Neural cell (in vitro differentiated cells): ENCODE results near the gene UBE2H. TPM values are rescaled to one million over a fixed set of nuclear protein-coding genes. Genes with fewer than 3 reads are reported as not detected.

Experiments used
- H2AFZ ChIP-seq: fragments of 200-600, 300-800 bp; sonication (generic), shearing (Covaris generic); 2 replicates; pipeline ENCODE4 v1.6.0; 2014; ENCODE audit warnings: low read depth, mild to moderate bottlenecking, antibody characterized with exemption, low read length, moderate library complexity
- H3F3A ChIP-seq: fragments of 200-600 bp; shearing (Covaris generic); 2 replicates; pipeline ENCODE4 v1.6.1; 2016; ENCODE audit warnings: mild to moderate bottlenecking, moderate library complexity, mixed read lengths, antibody characterized with exemption, low read length; ENCODE audit not compliant: insufficient read depth, poor library complexity, severe bottlenecking
- H3K27ac ChIP-seq: fragments of 200-600, 300-800 bp; sonication (generic), shearing (Covaris generic); 2 replicates; pipeline ENCODE4 v1.5.1; 2014; ENCODE audit warnings: mild to moderate bottlenecking, low read length, moderate library complexity
- H3K27me3 ChIP-seq: fragments of 300-800, 200-600 bp; sonication (generic), shearing (Covaris generic); 2 replicates; pipeline ENCODE4 v1.6.0; 2014; ENCODE audit warnings: mild to moderate bottlenecking, low read depth, low read length, moderate library complexity; ENCODE audit not compliant: insufficient read depth
- H3K36me3 ChIP-seq: fragments of 300-800, 200-600 bp; sonication (generic), shearing (Covaris generic); 2 replicates; pipeline ENCODE4 v1.5.1; 2014; ENCODE audit warnings: mild to moderate bottlenecking, antibody characterized with exemption, low read length, moderate library complexity; ENCODE audit not compliant: insufficient read depth
- H3K4me2 ChIP-seq: fragments of 300-800, 200-600 bp; sonication (generic), shearing (Covaris generic); 2 replicates; pipeline ENCODE4 v1.6.0; 2014; ENCODE audit warnings: mild to moderate bottlenecking, low read length
- H3K4me3 ChIP-seq: fragments of 300-800, 200-600 bp; sonication (generic), shearing (Covaris generic); 2 replicates; pipeline ENCODE4 v1.5.1; 2014; ENCODE audit warnings: mild to moderate bottlenecking, low read length, moderate library complexity
- H3K79me2 ChIP-seq: fragments of 200-600 bp; shearing (Covaris generic); replicated peaks from 2 replicates; pipeline ENCODE4 v1.6.0; 2014; ENCODE audit warnings: mild to moderate bottlenecking, low read length, moderate library complexity; ENCODE audit not compliant: insufficient read depth
- H3K9ac ChIP-seq: fragments of 300-800, 200-600 bp; sonication (generic), shearing (Covaris generic); 2 replicates; pipeline ENCODE4 v1.6.1; 2016; ENCODE audit warnings: mild to moderate bottlenecking, low read length, mixed read lengths
- H3K9me2 ChIP-seq: fragments of 200-600 bp; shearing (Covaris generic); 2 replicates; pipeline ENCODE4 v1.6.1; 2016; ENCODE audit warnings: mild to moderate bottlenecking, low read length, mixed read lengths; ENCODE audit not compliant: insufficient read depth
- H3K9me3 ChIP-seq: fragments of 200-600, 300-800 bp; sonication (generic), shearing (Covaris generic); 2 replicates; pipeline ENCODE4 v1.6.1; 2016; ENCODE audit warnings: mild to moderate bottlenecking, mixed run types, low read length, moderate library complexity, mixed read lengths
- H4K20me1 ChIP-seq: fragments of 200-600 bp; shearing (Covaris generic); 2 replicates; pipeline ENCODE4 v1.6.1; 2016; ENCODE audit warnings: mild to moderate bottlenecking, mixed run types; ENCODE audit not compliant: insufficient read depth
- EP300 ChIP-seq: fragments of 450-650 bp; conservative IDR thresholded peaks from 2 replicates; pipeline ENCODE4 v1.6.1; 2014; ENCODE audit warnings: antibody characterized with exemption, mild to moderate bottlenecking, moderate library complexity; ENCODE audit not compliant: poor library complexity, severe bottlenecking
- EZH2 ChIP-seq: fragments of 200-600, 300-800 bp; shearing (Covaris generic), sonication (generic); IDR thresholded peaks from 2 replicates; pipeline ENCODE4 v1.6.1; 2014; ENCODE audit warnings: antibody characterized with exemption, low read length, borderline replicate concordance, mild to moderate bottlenecking; ENCODE audit not compliant: insufficient read depth, poor library complexity, severe bottlenecking
- MXI1 ChIP-seq: fragments of 450-650 bp; conservative IDR thresholded peaks from 2 replicates; pipeline ENCODE4 v1.6.1; 2014; ENCODE audit warnings: antibody characterized with exemption, mild to moderate bottlenecking; ENCODE audit not compliant: poor library complexity, severe bottlenecking
- POLR2AphosphoS5 ChIP-seq: IDR thresholded peaks from 2 replicates; pipeline ENCODE4 v1.6.1; 2012
- RAD21 ChIP-seq: fragments of 450-650 bp; conservative IDR thresholded peaks from 2 replicates; pipeline ENCODE4 v1.6.1; 2014; ENCODE audit warnings: antibody characterized with exemption, mild to moderate bottlenecking, moderate library complexity
- SMC3 ChIP-seq: fragments of 450-650 bp; conservative IDR thresholded peaks from 2 replicates; pipeline ENCODE4 v1.6.1; 2014; ENCODE audit warnings: antibody characterized with exemption, mild to moderate bottlenecking, moderate library complexity; ENCODE audit not compliant: poor library complexity
- TAF1 ChIP-seq: IDR thresholded peaks from 2 replicates; pipeline ENCODE4 v1.6.1; 2012; ENCODE audit warnings: low read depth
- polyA plus RNA-seq: library from polyadenylated mRNA; depleted of rRNA; stranded (reverse); fragments of >200 nt; gene quantifications from 2 replicates; pipeline ENCODE4 v1.2.3, GENCODE V29; 2014
- TF ChIP-seq, protein P1 (sequence below): IDR thresholded peaks from 2 replicates; pipeline ENCODE4 v1.6.1; 2012; ENCODE audit warnings: borderline replicate concordance
- TF ChIP-seq, protein P2 (sequence below): fragments of 450-650 bp; IDR thresholded peaks from 2 replicates; pipeline ENCODE4 v1.5.1; 2014; ENCODE audit warnings: antibody characterized with exemption, mild to moderate bottlenecking, moderate library complexity; ENCODE audit not compliant: poor library complexity, severe bottlenecking

UBE2H gene
- polyA plus RNA-seq, 1 donor from 2014 or later: 96.1 TPM

DNA sequence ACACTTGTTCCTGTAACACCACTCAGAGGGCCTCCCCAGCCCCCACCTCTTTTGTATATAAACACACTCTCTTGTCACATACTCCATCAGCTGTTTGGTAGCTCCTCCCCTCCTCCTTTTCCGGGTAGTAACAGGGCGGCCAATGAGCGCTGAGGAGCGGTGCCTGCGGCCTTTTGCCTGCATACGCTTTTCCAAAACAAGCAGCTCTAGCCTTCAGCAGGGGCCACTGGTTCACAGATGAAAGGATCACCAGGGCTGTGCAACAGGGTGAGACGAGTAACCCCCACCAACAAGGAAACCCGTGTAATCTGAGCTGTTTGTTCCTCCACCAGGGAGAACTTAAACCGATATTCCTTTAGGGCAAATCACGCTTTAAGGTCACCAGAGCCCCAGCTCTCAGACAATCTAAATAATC is 3.9 kb downstream of the UBE2H start:
- H3K9me3 ChIP-seq: no peaks in the 10 kb centered on the region

DNA sequence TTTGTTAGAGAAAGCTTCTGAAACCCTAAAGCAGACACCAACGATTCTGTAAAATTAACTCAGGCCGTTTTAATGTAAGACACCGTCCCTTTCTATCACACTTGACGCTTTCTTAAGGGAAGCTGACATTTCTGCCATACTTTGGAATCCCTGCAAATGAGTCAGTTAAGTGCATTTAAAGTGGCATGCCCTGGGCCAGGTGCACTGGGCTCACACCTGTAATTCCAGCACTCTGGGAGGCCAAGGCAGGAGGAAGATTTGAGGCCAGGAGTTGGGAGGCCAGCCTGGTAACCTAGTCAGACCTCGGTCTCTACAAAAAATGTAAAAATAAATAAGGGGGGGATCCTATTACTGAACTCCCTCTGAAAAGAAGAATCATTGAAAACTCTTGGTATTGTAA is 4.4 kb downstream of the UBE2H start:
- Histone ChIP-seq H3K9me3 (no peaks in the 10 kb centered on the region), H2AFZ (no peak overlapping the region), H3K79me2 (peaks cover 92% of the 10 kb centered on the region), H3K9me2 (no peaks in the 10 kb centered on the region), H3K4me2 (peak overlapping the region; percentile 90), H3K9ac (peak overlapping the region; percentile 99), H3K27ac (peak overlapping the region; percentile 95), H3K36me3 (no peaks in the 10 kb centered on the region), H4K20me1 (peaks cover 4% of the 10 kb centered on the region), H3F3A (peaks cover 8% of the 10 kb centered on the region), H3K27me3 (no peaks in the 10 kb centered on the region), H3K4me3 (peak overlapping the region; percentile 98)
- TF ChIP-seq, protein P1, sequence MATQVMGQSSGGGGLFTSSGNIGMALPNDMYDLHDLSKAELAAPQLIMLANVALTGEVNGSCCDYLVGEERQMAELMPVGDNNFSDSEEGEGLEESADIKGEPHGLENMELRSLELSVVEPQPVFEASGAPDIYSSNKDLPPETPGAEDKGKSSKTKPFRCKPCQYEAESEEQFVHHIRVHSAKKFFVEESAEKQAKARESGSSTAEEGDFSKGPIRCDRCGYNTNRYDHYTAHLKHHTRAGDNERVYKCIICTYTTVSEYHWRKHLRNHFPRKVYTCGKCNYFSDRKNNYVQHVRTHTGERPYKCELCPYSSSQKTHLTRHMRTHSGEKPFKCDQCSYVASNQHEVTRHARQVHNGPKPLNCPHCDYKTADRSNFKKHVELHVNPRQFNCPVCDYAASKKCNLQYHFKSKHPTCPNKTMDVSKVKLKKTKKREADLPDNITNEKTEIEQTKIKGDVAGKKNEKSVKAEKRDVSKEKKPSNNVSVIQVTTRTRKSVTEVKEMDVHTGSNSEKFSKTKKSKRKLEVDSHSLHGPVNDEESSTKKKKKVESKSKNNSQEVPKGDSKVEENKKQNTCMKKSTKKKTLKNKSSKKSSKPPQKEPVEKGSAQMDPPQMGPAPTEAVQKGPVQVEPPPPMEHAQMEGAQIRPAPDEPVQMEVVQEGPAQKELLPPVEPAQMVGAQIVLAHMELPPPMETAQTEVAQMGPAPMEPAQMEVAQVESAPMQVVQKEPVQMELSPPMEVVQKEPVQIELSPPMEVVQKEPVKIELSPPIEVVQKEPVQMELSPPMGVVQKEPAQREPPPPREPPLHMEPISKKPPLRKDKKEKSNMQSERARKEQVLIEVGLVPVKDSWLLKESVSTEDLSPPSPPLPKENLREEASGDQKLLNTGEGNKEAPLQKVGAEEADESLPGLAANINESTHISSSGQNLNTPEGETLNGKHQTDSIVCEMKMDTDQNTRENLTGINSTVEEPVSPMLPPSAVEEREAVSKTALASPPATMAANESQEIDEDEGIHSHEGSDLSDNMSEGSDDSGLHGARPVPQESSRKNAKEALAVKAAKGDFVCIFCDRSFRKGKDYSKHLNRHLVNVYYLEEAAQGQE: no peak
- TF ChIP-seq EP300 (no peak), RAD21 (no peak), POLR2AphosphoS5 (no peak), MXI1 (no peak), EZH2 (no peak)

More for the DNA sequence above, 3.9 kb downstream of the UBE2H start:
- Histone ChIP-seq H3K4me2 (peak overlapping the region; percentile 90), H3F3A (peaks cover 8% of the 10 kb centered on the region), H3K27me3 (no peaks in the 10 kb centered on the region), H3K9me2 (no peaks in the 10 kb centered on the region), H3K27ac (peak overlapping the region; percentile 95), H3K36me3 (no peaks in the 10 kb centered on the region), H4K20me1 (peaks cover 4% of the 10 kb centered on the region), H3K9ac (peak overlapping the region; percentile 99), H3K79me2 (peaks cover 86% of the 10 kb centered on the region), H2AFZ (no peak overlapping the region), H3K4me3 (peak overlapping the region; percentile 98)
- peak; percentile 82 for TF ChIP-seq EP300
- TF ChIP-seq POLR2AphosphoS5: peak; percentile 93
- TF ChIP-seq TAF1: peak; percentile 87
- no peak for TF ChIP-seq MXI1
- TF ChIP-seq SMC3: no peak
- TF ChIP-seq, protein P2, sequence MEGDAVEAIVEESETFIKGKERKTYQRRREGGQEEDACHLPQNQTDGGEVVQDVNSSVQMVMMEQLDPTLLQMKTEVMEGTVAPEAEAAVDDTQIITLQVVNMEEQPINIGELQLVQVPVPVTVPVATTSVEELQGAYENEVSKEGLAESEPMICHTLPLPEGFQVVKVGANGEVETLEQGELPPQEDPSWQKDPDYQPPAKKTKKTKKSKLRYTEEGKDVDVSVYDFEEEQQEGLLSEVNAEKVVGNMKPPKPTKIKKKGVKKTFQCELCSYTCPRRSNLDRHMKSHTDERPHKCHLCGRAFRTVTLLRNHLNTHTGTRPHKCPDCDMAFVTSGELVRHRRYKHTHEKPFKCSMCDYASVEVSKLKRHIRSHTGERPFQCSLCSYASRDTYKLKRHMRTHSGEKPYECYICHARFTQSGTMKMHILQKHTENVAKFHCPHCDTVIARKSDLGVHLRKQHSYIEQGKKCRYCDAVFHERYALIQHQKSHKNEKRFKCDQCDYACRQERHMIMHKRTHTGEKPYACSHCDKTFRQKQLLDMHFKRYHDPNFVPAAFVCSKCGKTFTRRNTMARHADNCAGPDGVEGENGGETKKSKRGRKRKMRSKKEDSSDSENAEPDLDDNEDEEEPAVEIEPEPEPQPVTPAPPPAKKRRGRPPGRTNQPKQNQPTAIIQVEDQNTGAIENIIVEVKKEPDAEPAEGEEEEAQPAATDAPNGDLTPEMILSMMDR: peak; percentile 14

DNA sequence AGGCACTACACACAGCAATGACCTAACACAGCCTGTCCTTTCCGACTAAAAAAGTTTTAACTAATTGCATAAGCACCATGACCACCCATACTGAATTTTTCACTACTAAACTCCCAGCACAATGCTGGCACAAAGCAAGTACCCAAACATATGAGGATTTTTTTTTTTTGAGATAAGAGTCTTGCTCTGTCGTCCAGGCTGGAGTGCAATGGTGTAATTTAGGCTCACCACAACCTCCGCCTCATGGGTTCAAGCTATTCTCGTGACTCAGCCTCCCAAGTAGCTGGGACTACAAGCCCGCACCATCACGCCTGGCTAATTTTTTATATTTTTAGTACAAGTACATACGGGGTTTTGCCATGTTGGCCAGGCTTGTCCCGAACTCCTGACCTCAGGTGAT is 5.1 kb downstream of the UBE2H start:
- H3K79me2 ChIP-seq: peaks cover 95% of the 10 kb centered on the region
- H3K9me3 ChIP-seq: no peaks in the 10 kb centered on the region
- H3K9ac ChIP-seq: no peak overlapping the region
- H4K20me1 ChIP-seq: peaks cover 4% of the 10 kb centered on the region
- peaks cover 8% of the 10 kb centered on the region for H3F3A ChIP-seq
- H3K4me2 ChIP-seq: no peak overlapping the region
- H3K27ac ChIP-seq: no peak overlapping the region
- H2AFZ ChIP-seq: no peak overlapping the region
- no peaks in the 10 kb centered on the region for H3K27me3 ChIP-seq
- H3K9me2 ChIP-seq: no peaks in the 10 kb centered on the region
- no peaks in the 10 kb centered on the region for H3K36me3 ChIP-seq
- peak overlapping the region; percentile 98 for H3K4me3 ChIP-seq
- TF ChIP-seq TAF1 (no peak), EP300 (no peak), EZH2 (no peak), POLR2AphosphoS5 (no peak), MXI1 (no peak), RAD21 (no peak), SMC3 (no peak)
- TF ChIP-seq, protein P1: no peak
- TF ChIP-seq, protein P2: no peak
